ENCODE results near the gene CUX1.

GRCh38 chr7:102275123-102275703, 457.8 kb downstream of the CUX1 start:
- no peak for TF ChIP-seq CTCF (IDR thresholded peaks at IDR 0.05)
- TF ChIP-seq POLR2A (IDR thresholded peaks at IDR 0.05), result no peak

Data from body of pancreas (tissue), 4 donors.